Renal cortex interstitium (tissue), 11 donors: ENCODE measurements around the gene HSD3B1. TPM values are rescaled to one million over a fixed set of nuclear protein-coding genes. Genes with fewer than 3 reads are reported as not detected.
A peak's percentile ranks its signal among the peaks of the same experiment; 100 is the strongest.
"Not testable (repeated sequence)": the region's sequence is repeated elsewhere in the genome, so short reads cannot be mapped to it uniquely, and the experiment has no call there.

ENCODE experiments used
- DNase-seq, 11 donors: peaks; one replicate each; pipeline ENCODE4 v3.0.0-alpha.2; 2013; ENCODE audit warnings: low read depth in 9 of 11, low spot score in 4 of 11; ENCODE audit errors: extremely low read depth in 1 of 11
- polyA plus RNA-seq, 3 donors: library from polyadenylated mRNA; unstranded; fragments of 120-200 nt; gene quantifications; one replicate each; pipeline ENCODE4 v1.2.1, GENCODE V29; 2013; ENCODE audit not compliant: insufficient read length in 3 of 3

The HSD3B1 gene
- polyA plus RNA-seq, 3 donors = 0.40 to 0.82 (median 0.50) TPM

GRCh38 chr1:119547306-119547705 lies 40.3 kb downstream of the HSD3B1 start:
- no peak for DNase-seq

GRCh38 chr1:119547805-119548204 lies 40.8 kb downstream of the HSD3B1 start:
- DNase-seq = no peak

- peak; percentile 35 to 79 (median 63) for DNase-seq
Observed at GRCh38 chr1:119549719-119550132, 42.7 kb downstream of the HSD3B1 start.

- no peak for DNase-seq
Observed at GRCh38 chr1:119550381-119550780, 43.4 kb downstream of the HSD3B1 start.

GRCh38 chr1:119551218-119551617 lies 44.2 kb downstream of the HSD3B1 start:
- no peak for DNase-seq

GRCh38 chr1:119552656-119553055 lies 45.6 kb downstream of the HSD3B1 start:
- not testable (repeated sequence) for DNase-seq

GRCh38 chr1:119553302-119554071 lies 46.5 kb downstream of the HSD3B1 start:
- not testable (repeated sequence) for DNase-seq

GRCh38 chr1:119554183-119554582 lies 47.2 kb downstream of the HSD3B1 start:
- peak in 9 of 11 donors; percentile 5 to 69 (median 24) for DNase-seq

GRCh38 chr1:119556423-119556822 lies 49.4 kb downstream of the HSD3B1 start:
- DNase-seq = no peak

GRCh38 chr1:119560402-119560801 lies 53.4 kb downstream of the HSD3B1 start:
- not testable (repeated sequence) for DNase-seq

- DNase-seq = no peak
Observed at GRCh38 chr1:119564548-119564947, 57.5 kb downstream of the HSD3B1 start.

Other genes starting within 250 kb of the HSD3B1 start
- 100 to 1,000 TPM in 1 of 3 donors, 10 to 100 TPM in 2; 75.5 to 117 (median 93.8) TPM for gene HAO2, start 138.4 kb upstream of the HSD3B1 start, polyA plus RNA-seq
- 1 to 10 TPM; 1.0 to 2.4 (median 1.9) TPM for gene HSD3B2, start 92.1 kb upstream of the HSD3B1 start, polyA plus RNA-seq
- 10 to 100 TPM; 19.8 to 22.9 (median 21.3) TPM for gene ZNF697, start 141.1 kb downstream of the HSD3B1 start, polyA plus RNA-seq
- gene PHGDH, start 204.7 kb downstream of the HSD3B1 start, polyA plus RNA-seq = 100 to 1,000 TPM; 235 to 284 (median 265) TPM